H1 (cell line): Measurements from ENCODE around the gene ZC3H8. TPM values are rescaled to one million over a fixed set of nuclear protein-coding genes. Genes with fewer than 3 reads are reported as not detected.

Experiments
- EGR1 ChIP-seq: IDR thresholded peaks from 2 replicates; pipeline ENCODE4 v1.6.1; 2011; ENCODE audit warnings: low read depth, low read length, borderline replicate concordance
- polyA plus RNA-seq, 7 experiments: library from polyadenylated mRNA; depleted of rRNA in 3 of 7; stranded (reverse) in 5 of 7; unstranded in 2 of 7; fragments of >200 nt in 5 of 7; fragments of 200-250 nt in 2 of 7; gene quantifications; 1 replicate in 5 of 7; 2 replicates in 1 of 7; 4 replicates in 1 of 7; pipeline versions ENCODE4 v1.2.1 to v1.2.3, GENCODE V29; 2011 to 2013; ENCODE audit warnings: missing spikeins in 2 of 7, mixed read lengths in 2 of 7
- total RNA-seq: library from RNA; stranded (reverse); fragmentation: NEBNext Ultra II Directional; extraction: Animal tissue kit (Norgen Biotek cat#: 25700); gene quantifications from 2 replicates; pipeline ENCODE4 v1.2.1, GENCODE V29; 2021

Gene ZC3H8
- total and polyA plus RNA-seq, 2 of the 8 experiments (the other 6 are each of a cell fraction or from before 2014, with no cell fraction given) = 1.9 to 7.1 TPM

DNA sequence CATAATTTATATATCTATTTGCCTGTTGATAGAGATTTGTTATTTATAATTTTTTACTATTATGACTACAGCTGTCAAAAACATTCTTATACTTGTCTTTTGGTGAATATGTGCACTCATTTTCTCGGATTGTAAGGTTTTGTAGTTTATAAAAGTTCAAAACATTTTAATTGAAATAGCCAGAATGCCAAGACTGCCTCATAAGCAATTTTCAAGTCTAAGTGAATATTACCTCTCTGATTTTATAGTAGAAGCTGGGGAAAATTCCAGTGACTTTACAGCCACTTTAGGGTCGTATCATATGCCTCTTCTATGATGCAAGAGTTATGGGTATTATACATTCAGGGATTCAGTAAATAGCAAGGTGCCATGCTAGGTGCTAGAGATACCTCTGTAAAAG lies 41.6 kb upstream of the ZC3H8 start (continued):
- no peak for TF ChIP-seq EGR1
